ENCODE data around the gene TLR1.
"Not testable (repeated sequence)": the region's sequence is repeated elsewhere in the genome, so short reads cannot be mapped to it uniquely, and the experiment has no call there.

The TLR1 gene

DNA sequence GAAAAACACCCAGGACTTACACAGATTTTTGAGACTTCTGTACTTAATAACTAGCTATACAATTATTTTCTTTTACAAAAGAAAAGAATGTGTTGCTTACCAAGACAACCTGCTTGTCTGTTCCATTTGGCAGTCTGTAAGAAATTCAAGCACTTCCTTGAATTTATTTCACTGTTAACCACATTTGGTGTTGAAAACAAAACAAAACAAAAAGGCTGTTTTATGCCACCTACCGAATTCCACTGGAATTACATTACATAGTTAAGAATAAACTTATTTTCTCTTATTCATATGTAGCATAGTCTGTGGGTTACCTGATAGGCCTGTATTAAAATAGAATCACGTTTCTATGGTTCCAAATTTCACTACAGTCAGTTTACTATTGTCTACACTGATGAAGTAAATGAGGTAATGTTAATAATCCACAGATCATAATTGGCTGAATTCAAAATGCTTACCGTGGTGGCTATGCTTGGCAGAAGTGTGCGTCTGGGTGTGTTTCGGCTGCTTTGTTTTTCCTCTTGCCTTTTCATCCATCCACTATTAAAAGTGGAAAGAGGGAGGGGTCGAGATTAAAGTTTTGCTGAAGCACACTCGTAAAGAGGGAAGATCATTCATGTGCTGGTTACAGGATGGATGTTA, at the start of gene TLR1:
Gene TLR1, minus strand, starts transcription at position 138 of the 642 bp plus-strand sequence. CDS start 5,960 bp downstream, outside the sequence.
- no peak for DNase-seq

GRCh38 chr4:38846015-38846414, 41.4 kb upstream of the TLR1 start:
- DNase-seq, result no peak

DNA sequence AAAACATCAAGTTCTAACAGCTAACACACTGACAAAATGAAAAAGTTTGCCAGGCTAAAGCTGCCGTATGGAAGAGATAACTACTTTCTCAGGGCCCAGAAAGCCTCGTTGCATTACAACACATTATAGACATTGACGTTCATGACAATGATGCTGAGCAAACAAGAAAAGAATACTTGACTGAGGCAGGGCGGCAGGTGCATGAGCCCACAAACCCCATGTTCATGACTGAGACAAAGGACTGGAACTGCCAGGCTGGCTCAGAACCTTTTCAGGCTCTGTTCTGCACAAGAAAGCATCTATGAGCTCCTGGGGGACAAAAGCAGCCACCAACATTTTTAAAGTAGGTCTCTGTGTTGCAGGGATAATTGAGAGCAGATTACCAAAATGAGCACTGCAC, 38.4 kb upstream of the TLR1 start:
- no peak for DNase-seq

GRCh38 chr4:38837849-38838248, 33.3 kb upstream of the TLR1 start:
- DNase-seq, result no peak

GRCh38 chr4:38837334-38837733, 32.7 kb upstream of the TLR1 start:
- DNase-seq, result no peak

GRCh38 chr4:38834570-38834969, 30.0 kb upstream of the TLR1 start:
- no peak for DNase-seq

- DNase-seq, result no peak
Observed at GRCh38 chr4:38832624-38833528, 28.3 kb upstream of the TLR1 start.

DNA sequence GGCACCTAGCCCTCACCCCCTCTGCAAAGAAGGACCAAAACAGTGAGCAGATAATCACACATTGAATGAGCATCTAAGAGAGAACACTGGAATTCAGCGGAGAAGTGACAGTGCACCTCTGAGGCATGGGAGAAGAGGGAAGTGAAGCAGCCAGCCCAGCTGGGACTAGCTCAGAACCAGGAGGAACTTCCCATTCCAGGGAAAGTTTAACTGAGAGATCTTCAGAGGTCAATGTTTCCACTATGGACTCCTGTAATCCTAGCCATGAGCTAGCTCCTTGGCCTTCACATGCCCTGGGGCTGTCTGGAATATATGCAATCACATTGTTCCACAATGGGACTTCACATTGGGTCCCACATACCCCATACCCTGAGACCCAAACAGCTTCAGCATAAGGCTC, 27.6 kb upstream of the TLR1 start:
- no peak for DNase-seq

DNA sequence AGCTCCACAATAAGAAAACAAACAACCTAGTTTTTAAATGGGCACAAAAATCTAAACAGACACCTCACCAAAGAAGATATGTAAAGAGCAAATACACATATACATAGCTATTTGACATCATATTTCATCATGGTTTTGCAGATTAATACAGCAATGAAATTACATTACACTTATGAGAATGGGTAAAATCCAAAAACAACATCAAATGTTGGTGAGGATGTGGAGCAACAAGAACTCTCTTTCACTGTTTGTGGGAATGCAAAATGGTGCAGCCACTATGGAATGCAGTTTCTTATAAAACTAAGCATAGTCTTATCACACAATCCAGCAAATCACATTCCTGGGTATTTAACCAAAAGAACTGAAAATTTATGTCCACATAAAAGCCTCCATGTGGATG, 27.1 kb upstream of the TLR1 start:
- no peak for DNase-seq

DNA sequence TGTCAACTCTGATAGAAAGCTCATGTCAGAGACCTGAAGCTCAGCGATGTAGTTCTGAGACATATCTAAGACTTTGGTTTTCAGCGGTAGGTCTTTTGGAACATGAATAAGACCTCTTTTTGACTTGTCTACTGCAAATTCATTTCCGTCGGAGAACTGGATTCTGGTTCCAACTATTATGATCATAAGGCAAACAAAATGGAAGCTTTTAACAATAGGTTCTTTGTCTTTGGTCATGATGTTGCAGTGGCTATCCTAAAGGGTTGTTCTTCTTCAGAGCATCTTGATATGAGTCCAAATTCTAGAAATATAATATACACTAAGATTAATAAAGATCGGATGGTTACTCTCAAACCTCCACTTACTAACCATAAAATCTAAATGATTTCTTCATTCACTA, 24.6 kb upstream of the TLR1 start:
- no peak for DNase-seq

DNA sequence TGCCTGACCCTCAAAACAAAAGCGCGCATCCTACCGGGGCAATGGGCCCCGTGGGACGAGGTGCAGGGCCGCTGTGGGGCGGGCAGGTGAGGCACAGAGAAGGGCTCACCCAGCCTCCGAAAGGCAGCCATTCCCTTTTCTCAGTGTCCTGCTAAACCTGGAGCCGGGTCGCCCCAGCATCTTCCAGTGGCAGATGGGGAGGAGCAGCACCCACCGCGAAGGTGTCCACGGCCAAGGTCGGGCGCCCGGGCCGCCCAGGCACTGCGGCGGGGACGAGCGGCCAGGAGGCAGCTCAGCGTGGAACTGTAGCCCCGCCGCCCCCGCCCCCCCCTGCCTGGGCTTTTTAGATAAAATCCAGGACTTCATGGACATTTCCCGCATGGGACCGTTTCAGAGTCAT, 19.2 kb upstream of the TLR1 start:
- no peak for DNase-seq

- DNase-seq, result no peak
Observed at GRCh38 chr4:38822748-38823303, 18.2 kb upstream of the TLR1 start.

DNA sequence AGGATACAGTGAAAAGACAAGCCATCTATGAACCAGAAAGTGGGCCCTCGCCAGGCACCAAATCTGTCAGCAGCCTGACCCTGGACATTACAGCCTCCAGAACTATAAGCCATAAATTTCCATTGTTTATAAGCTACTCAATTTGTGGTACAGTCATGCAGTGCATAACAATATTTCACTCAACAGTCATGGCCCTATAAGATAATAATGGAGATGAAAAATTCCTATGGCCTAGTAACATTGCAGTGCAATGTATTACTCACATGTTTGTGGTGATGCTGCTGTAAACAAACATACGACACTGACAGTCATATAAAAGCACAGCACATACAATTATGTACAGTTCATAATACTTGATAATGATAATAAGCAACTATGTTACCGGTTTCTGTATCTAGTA, 17.1 kb upstream of the TLR1 start:
- no peak for DNase-seq

- no peak for DNase-seq
Observed at GRCh38 chr4:38820329-38821061, 15.9 kb upstream of the TLR1 start.

- DNase-seq, result no peak
Observed at GRCh38 chr4:38819569-38819968, 15.0 kb upstream of the TLR1 start.

DNA sequence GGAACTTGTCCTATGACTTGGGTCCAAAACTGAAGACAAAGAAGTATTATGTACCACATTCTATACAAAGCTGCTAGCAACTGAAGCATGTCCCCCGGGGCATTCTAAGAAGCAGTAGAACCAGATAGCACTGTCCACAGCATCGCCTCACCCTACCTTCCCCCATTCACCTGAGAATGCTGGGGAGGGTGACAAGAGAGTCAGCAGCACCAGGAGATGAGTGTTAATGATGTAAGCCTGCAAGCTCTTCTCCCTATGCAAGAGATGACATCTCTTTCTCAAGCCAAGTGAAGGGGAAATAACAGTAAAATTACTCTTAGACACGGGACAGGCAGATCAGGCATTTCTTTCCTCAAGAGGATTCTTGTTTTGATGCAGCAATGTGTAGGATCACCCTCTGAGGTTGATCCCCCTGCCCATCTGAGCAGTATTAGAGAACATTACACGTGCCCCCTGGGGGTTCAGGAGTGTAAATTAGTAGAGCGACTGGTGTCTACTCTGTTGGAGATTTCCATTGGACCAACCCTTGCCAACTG, 13.9 kb upstream of the TLR1 start:
- no peak for DNase-seq

- DNase-seq, result no peak
Observed at GRCh38 chr4:38815885-38816782, 11.5 kb upstream of the TLR1 start.

GRCh38 chr4:38814386-38814785, 9.8 kb upstream of the TLR1 start:
- no peak for DNase-seq

DNA sequence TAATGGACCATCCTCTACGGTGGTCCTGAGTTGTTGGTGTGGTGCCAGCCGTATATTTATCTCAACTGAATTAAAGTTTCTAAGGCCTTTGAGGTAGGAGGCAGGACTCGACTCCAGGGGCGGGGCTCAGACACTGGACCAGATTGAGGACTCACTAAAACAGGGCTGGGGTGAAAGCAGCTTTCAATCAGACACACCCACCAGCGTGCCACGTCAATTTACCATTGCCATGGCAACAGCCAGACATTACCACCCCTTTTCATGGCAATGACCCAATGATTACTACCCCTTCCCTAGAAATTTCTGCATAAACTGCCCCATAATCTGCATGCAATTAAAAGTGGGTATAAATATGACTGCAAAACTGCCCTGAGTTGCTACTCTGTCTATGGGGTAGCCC, 6.7 kb upstream of the TLR1 start:
- no peak for DNase-seq

GRCh38 chr4:38807462-38807861, 2.9 kb upstream of the TLR1 start:
- DNase-seq, result not testable (repeated sequence)

DNA sequence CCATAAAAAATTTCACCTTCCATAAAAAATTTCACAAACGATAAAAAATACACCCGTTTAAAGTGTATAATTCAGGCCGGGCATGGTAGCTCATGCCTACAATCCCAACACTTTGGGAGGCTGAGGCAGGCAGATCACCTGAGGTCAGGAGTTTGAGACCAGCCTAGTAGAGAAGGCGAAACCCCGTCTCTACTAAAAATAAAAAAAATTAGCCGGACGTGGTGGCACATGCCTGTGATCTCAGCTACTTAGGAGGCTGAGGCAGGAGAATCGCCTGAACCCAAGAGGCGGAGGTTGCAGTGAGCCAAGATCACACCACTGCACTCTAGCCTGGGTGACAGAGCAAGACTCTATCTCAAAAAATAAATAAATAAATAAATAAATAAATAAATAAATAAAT, 1.7 kb upstream of the TLR1 start:
- not testable (repeated sequence) for DNase-seq

DNA sequence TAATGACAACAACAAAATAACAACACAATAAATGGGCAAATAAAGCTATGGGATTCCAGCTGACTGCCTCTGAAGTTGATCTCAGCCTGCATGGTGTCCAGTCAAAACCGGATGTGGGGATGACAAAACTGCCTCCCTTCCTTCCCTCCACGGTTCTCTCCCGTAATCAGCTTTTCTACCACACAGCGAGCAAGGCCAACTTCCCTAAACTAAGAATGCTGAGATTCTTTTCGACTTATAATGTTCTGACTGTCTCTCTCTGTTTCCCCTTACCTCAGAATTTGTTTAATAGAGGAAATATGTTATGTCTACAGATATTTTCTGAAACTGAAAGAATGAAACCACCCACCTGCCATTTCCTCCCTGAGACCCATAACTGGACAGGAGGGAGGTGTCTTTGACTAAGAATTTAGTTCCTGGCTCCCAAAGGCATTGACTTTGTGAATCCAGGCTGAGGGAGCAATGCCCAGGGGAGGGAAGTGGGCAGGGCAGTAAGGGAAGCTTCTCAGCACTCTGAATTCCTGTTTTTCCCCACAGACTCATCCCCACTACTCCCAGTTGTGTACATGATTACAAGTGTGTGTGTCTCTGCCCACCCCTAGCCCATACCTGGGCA, 1.0 kb upstream of the TLR1 start:
- no peak for DNase-seq

All from activated T-cell treated with anti-CD3 and anti-CD28 coated beads, Interleukin-2, amount 50 U/mL, for 1 hour (primary cell).